Endothelial cell of coronary artery (primary cell): ENCODE data around the gene ANKRD30BL. TPM values are rescaled to one million over a fixed set of nuclear protein-coding genes. Genes with fewer than 3 reads are reported as not detected.

Source experiments
- total RNA-seq: library from RNA; depleted of rRNA; stranded (reverse); fragments of >200 nt; gene quantifications from 2 replicates; pipeline ENCODE4 v1.2.3, GENCODE V29; 2014

The ANKRD30BL gene, protein sequence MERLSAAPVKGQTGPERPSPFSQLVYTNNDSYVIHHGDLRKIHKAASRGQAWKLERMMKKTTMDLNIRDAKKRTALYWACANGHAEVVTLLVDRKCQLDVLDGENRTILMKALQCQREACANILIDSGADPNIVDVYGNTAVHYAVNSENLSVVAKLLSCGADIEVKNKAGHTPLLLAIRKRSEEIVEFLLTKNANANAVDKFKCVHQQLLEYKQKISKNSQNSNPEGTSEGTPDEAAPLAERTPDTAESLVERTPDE
- not detected in 2 replicates for total RNA-seq

DNA sequence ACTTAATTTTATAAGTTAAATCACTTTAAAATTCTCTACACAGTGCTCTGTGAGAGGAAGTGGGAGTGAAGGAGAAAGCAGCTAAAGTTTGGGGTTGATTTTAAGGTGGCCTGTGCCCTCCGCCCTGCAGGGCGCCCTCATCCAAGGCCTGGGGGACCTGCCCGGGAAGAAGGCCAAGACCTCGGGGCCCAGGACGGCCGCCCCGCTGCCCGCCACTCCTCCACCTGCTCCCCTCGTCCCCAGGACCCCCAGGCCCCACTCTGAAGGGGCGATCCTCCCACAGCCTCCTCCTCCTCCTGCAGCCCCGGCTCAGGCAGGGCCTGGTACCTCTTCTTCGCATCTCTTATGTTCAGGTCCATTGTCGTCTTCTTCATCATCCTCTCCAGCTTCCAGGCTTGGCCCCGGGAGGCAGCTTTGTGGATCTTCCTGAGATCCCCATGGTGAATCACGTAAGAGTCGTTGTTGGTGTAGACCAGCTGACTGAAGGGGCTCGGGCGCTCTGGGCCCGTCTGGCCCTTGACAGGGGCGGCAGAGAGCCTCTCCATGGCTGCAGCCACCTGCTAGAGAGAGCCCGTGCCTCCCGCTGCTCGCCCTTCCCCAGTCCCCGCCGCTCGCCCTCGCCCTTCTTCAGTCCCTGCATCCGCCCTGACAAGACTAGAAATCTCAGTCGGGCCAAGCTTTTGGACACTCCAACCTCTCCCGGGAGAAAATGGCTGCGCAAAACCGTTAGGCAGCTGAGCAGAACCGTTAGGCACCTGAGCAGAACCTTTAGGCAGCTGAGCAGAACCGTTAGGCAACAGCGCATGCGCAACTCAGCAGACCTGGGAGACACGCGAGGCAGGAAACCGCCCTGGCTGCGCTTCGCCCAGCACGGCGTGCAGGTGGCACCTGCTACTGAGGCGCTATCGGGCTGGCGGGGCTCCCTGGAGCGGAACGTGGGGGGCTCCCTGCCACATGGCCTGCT is at the start of gene ANKRD30BL:
ANKRD30BL (minus strand) TSS at position 792 of the 964 bp plus-strand sequence; CDS start at position 545, 247 bp downstream.

